ENCODE results near the gene PCSK9. TPM values are rescaled to one million over a fixed set of nuclear protein-coding genes. Genes with fewer than 3 reads are reported as not detected.
"Not testable (repeated sequence)": the region's sequence is repeated elsewhere in the genome, so short reads cannot be mapped to it uniquely, and the experiment has no call there.

The PCSK9 gene
- total and polyA plus RNA-seq, 3 experiments from 2014 or later, result not detected

- no peaks in the 10 kb centered on the region for H3K4me1 Mint-ChIP-seq
- H3K9me3 Mint-ChIP-seq, result no peaks in the 10 kb centered on the region
- Histone ChIP-seq H3K9me3 (ENCODE audit: low read length) (no peaks in the 10 kb centered on the region), H3K27ac (ENCODE audit: low read depth, low read length) (no peak overlapping the region), H3K4me3 (ENCODE audit: low read length) (no peak overlapping the region), H3K36me3 (ENCODE audit: insufficient read depth, low read length) (no peaks in the 10 kb centered on the region), H3K4me1 (ENCODE audit: insufficient read depth, low read length) (no peaks in the 10 kb centered on the region), H3K27me3 (ENCODE audit: insufficient read depth, low read length, poor library complexity, severe bottlenecking) (no peaks in the 10 kb centered on the region)
- no peak overlapping the region for H3K27ac Mint-ChIP-seq
- H3K27me3 Mint-ChIP-seq, result peaks cover 15 to 31% of the 10 kb centered on the region in 2 donors
- no peak overlapping the region for H3K4me3 Mint-ChIP-seq
- CTCF ChIA-PET, result interaction anchor here (1.4 kb wide), 1 partner anchor 19 kb away, joined by 5 read pairs; no protein-coding TSS in a partner anchor
- no peak for DNase-seq
- no peaks in the 10 kb centered on the region for H3K36me3 Mint-ChIP-seq
- POLR2A ChIA-PET, result no interaction called here
Measured at GRCh38 chr1:55015123-55015522, 24.2 kb upstream of the PCSK9 start.

DNA sequence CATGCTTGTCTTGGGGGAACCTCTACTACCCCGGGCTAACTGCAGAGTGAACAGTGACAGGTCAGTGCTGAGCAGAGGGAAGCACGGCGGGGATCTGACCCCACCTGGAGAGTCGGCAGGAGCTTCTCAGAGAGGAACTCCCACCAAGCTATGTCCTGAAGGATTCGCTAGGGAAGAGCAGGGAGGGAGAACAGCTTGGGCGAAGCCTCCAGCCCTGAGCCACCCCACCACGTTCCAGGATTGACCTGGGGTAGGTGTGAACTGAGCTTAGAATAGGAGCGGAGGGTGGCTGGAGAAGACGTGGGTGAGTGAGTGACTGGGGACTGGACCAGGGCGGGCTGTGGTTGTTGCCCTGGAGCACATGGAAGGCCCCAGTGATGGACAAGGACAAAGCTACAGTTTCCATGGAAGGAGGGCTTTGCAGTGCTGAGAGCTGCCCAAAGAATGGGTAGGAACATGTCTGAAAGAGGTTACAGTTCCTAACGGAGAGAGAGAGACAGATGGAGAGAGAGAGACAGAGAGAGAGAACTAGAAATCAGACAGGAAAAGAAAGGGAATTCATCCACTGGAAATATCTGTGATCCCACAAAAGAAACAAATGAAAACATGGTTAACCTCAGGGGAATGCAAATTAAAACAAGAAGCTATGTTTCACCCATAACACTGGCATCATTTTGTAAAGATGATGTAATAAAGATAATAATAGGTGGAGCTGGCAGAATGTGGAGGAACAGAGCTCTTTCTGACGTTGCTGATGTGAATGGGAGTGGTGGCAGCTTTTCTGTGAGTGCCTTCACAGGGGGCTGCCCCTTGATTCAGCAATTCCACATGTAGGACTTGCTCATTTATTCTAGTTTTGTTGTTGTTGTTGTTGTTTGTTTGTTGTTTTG is 23.4 kb upstream of the PCSK9 start:
- POLR2A ChIA-PET, result no interaction called here
- CTCF ChIA-PET, result interaction anchor here (1.4 kb wide), 1 partner anchor 20 kb away, joined by 5 read pairs; no protein-coding TSS in a partner anchor
- Mint-ChIP-seq H3K4me3 (no peak overlapping the region), H3K36me3 (no peaks in the 10 kb centered on the region), H3K27me3 (peaks cover 15 to 40% of the 10 kb centered on the region in 2 donors), H3K4me1 (no peaks in the 10 kb centered on the region), H3K9me3 (no peaks in the 10 kb centered on the region), H3K27ac (no peak overlapping the region)
- H3K4me1 ChIP-seq (ENCODE audit: insufficient read depth, low read length), result no peaks in the 10 kb centered on the region
- no peaks in the 10 kb centered on the region for H3K36me3 ChIP-seq (ENCODE audit: insufficient read depth, low read length)
- DNase-seq, result no peak
- H3K27me3 ChIP-seq (ENCODE audit: insufficient read depth, low read length, poor library complexity, severe bottlenecking), result no peaks in the 10 kb centered on the region
- no peak overlapping the region for H3K27ac ChIP-seq (ENCODE audit: low read depth, low read length)
- H3K9me3 ChIP-seq (ENCODE audit: low read length), result no peaks in the 10 kb centered on the region
- no peak overlapping the region for H3K4me3 ChIP-seq (ENCODE audit: low read length)

- POLR2A ChIA-PET, result no interaction called here
- H3K4me3 ChIP-seq (ENCODE audit: low read length), result no peak overlapping the region
- CTCF ChIA-PET, result no interaction called here
- no peaks in the 10 kb centered on the region for H3K9me3 ChIP-seq (ENCODE audit: low read length)
- no peak for DNase-seq
- Mint-ChIP-seq H3K27me3 (peaks cover 13 to 47% of the 10 kb centered on the region in 2 donors), H3K9me3 (no peaks in the 10 kb centered on the region), H3K4me3 (no peak overlapping the region), H3K27ac (no peak overlapping the region), H3K4me1 (no peaks in the 10 kb centered on the region), H3K36me3 (no peaks in the 10 kb centered on the region)
- H3K27me3 ChIP-seq (ENCODE audit: insufficient read depth, low read length, poor library complexity, severe bottlenecking), result no peaks in the 10 kb centered on the region
- H3K4me1 ChIP-seq (ENCODE audit: insufficient read depth, low read length), result no peaks in the 10 kb centered on the region
- H3K36me3 ChIP-seq (ENCODE audit: insufficient read depth, low read length), result no peaks in the 10 kb centered on the region
- no peak overlapping the region for H3K27ac ChIP-seq (ENCODE audit: low read depth, low read length)
Measured at GRCh38 chr1:55018395-55018794, 21.0 kb upstream of the PCSK9 start.

GRCh38 chr1:55021942-55022546 is 17.3 kb upstream of the PCSK9 start:
- H3K9me3 Mint-ChIP-seq, result no peaks in the 10 kb centered on the region
- Histone ChIP-seq H3K27ac (ENCODE audit: low read depth, low read length) (no peak overlapping the region), H3K9me3 (ENCODE audit: low read length) (no peaks in the 10 kb centered on the region), H3K27me3 (ENCODE audit: insufficient read depth, low read length, poor library complexity, severe bottlenecking) (no peaks in the 10 kb centered on the region), H3K4me3 (ENCODE audit: low read length) (no peak overlapping the region), H3K36me3 (ENCODE audit: insufficient read depth, low read length) (no peaks in the 10 kb centered on the region), H3K4me1 (ENCODE audit: insufficient read depth, low read length) (no peaks in the 10 kb centered on the region)
- ChIA-PET POLR2A (no interaction called here), CTCF (interaction anchor here (0.7 to 2.1 kb wide), 7 partner anchors 8 to 77 kb away, joined by 3 to 13 read pairs (median 4); no protein-coding TSS in a partner anchor)
- peak overlapping the region in 1 of 8 donors; percentile 42 for H3K27ac Mint-ChIP-seq
- no peaks in the 10 kb centered on the region for H3K36me3 Mint-ChIP-seq
- H3K4me1 Mint-ChIP-seq, result peaks cover 0 to 4% (median 3%) of the 10 kb centered on the region in 3 donors
- peaks cover 1 to 37% of the 10 kb centered on the region in 2 donors for H3K27me3 Mint-ChIP-seq
- no peak overlapping the region for H3K4me3 Mint-ChIP-seq
- DNase-seq, result peak; percentile 23 to 59 (median 48)

DNA sequence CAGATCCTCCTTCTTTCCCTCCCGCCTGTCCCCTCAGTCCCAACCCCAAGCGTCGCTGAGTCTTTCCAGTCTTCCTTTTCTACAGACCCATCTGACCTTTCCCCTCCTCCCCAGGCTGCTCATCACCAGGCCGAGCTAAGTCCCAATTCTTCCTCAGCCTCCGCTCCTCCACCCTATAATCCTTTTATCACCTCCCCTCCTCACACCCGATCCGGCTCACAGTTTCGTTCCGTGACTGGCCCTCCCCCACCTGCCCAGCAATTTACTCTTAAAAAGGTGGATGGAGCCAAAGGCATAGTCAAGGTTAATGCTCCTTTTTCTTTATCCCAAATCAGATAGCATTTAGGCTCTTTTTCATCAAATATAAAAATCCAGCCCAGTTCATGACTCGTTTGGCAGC is 15.2 kb upstream of the PCSK9 start:
- CTCF ChIA-PET; H3K9me3 Mint-ChIP-seq; H3K36me3 Mint-ChIP-seq; H3K4me1 ChIP-seq (ENCODE audit: insufficient read depth, low read length); H3K27ac ChIP-seq (ENCODE audit: low read depth, low read length); H3K36me3 ChIP-seq (ENCODE audit: insufficient read depth, low read length); H3K4me3 ChIP-seq (ENCODE audit: low read length); H3K27me3 ChIP-seq (ENCODE audit: insufficient read depth, low read length, poor library complexity, severe bottlenecking); H3K4me3 Mint-ChIP-seq; H3K9me3 ChIP-seq (ENCODE audit: low read length); DNase-seq; H3K4me1 Mint-ChIP-seq; POLR2A ChIA-PET: not testable (repeated sequence)
- peaks cover 2 to 27% of the 10 kb centered on the region in 2 donors for H3K27me3 Mint-ChIP-seq
- H3K27ac Mint-ChIP-seq, result peak overlapping the region in 1 of 8 donors; percentile 24

- H3K27ac Mint-ChIP-seq, result peak overlapping the region in 1 of 8 donors; percentile 0
- H3K36me3 ChIP-seq (ENCODE audit: insufficient read depth, low read length); H3K4me3 ChIP-seq (ENCODE audit: low read length); H3K36me3 Mint-ChIP-seq; H3K4me1 Mint-ChIP-seq; H3K27ac ChIP-seq (ENCODE audit: low read depth, low read length); POLR2A ChIA-PET; H3K9me3 Mint-ChIP-seq; H3K4me3 Mint-ChIP-seq; DNase-seq; H3K4me1 ChIP-seq (ENCODE audit: insufficient read depth, low read length); H3K9me3 ChIP-seq (ENCODE audit: low read length); H3K27me3 ChIP-seq (ENCODE audit: insufficient read depth, low read length, poor library complexity, severe bottlenecking); H3K27me3 Mint-ChIP-seq; CTCF ChIA-PET: not testable (repeated sequence)
Measured at GRCh38 chr1:55026682-55027081, 12.7 kb upstream of the PCSK9 start.

GRCh38 chr1:55031098-55031497 is 8.2 kb upstream of the PCSK9 start:
- not testable (repeated sequence) for H3K27ac ChIP-seq (ENCODE audit: low read depth, low read length); H3K9me3 ChIP-seq (ENCODE audit: low read length); H3K27ac Mint-ChIP-seq

GRCh38 chr1:55033265-55033614 is 6.1 kb upstream of the PCSK9 start:
- Mint-ChIP-seq H3K36me3 (no peaks in the 10 kb centered on the region), H3K27me3 (peaks cover 21 to 45% of the 10 kb centered on the region in 2 donors), H3K9me3 (no peaks in the 10 kb centered on the region), H3K4me1 (no peaks in the 10 kb centered on the region), H3K27ac (peak overlapping the region in 1 of 8 donors; percentile 89), H3K4me3 (no peak overlapping the region)
- H3K27me3 ChIP-seq (ENCODE audit: insufficient read depth, low read length, poor library complexity, severe bottlenecking), result peaks cover 3% of the 10 kb centered on the region
- H3K9me3 ChIP-seq (ENCODE audit: low read length), result no peaks in the 10 kb centered on the region
- H3K4me1 ChIP-seq (ENCODE audit: insufficient read depth, low read length), result no peaks in the 10 kb centered on the region
- H3K4me3 ChIP-seq (ENCODE audit: low read length), result no peak overlapping the region
- CTCF ChIA-PET, result interaction anchor here (1.5 kb wide), 1 partner anchor 11 kb away, joined by 6 read pairs; no protein-coding TSS in a partner anchor
- POLR2A ChIA-PET, result no interaction called here
- DNase-seq, result no peak
- no peaks in the 10 kb centered on the region for H3K36me3 ChIP-seq (ENCODE audit: insufficient read depth, low read length)
- H3K27ac ChIP-seq (ENCODE audit: low read depth, low read length), result no peak overlapping the region

More at GRCh38 chr1:55031098-55031497, 8.2 kb upstream of the PCSK9 start:
- H3K4me3 Mint-ChIP-seq; H3K9me3 Mint-ChIP-seq; POLR2A ChIA-PET; CTCF ChIA-PET; H3K4me1 ChIP-seq (ENCODE audit: insufficient read depth, low read length); H3K36me3 Mint-ChIP-seq; H3K27me3 ChIP-seq (ENCODE audit: insufficient read depth, low read length, poor library complexity, severe bottlenecking); H3K4me3 ChIP-seq (ENCODE audit: low read length); H3K4me1 Mint-ChIP-seq; DNase-seq; H3K36me3 ChIP-seq (ENCODE audit: insufficient read depth, low read length): not testable (repeated sequence)
- H3K27me3 Mint-ChIP-seq, result peaks cover 10 to 31% of the 10 kb centered on the region in 2 donors

All from CD8-positive, alpha-beta memory T cell (primary cell).